GM20431 (cell line): ENCODE results near the gene CYTH3.
"Not testable (repeated sequence)": the region's sequence is repeated elsewhere in the genome, so short reads cannot be mapped to it uniquely, and the experiment has no call there.

Experiments
- in situ Hi-C: fragments of 300-500 bp; cut with MseI, MboI; formaldehyde crosslinking; loops from one replicate; pipeline ENCODE4 v1.15.0; 2020; ENCODE audit warnings: low sequenced_read_pairs; ENCODE audit not compliant: unreplicated experiment

Gene CYTH3

DNA sequence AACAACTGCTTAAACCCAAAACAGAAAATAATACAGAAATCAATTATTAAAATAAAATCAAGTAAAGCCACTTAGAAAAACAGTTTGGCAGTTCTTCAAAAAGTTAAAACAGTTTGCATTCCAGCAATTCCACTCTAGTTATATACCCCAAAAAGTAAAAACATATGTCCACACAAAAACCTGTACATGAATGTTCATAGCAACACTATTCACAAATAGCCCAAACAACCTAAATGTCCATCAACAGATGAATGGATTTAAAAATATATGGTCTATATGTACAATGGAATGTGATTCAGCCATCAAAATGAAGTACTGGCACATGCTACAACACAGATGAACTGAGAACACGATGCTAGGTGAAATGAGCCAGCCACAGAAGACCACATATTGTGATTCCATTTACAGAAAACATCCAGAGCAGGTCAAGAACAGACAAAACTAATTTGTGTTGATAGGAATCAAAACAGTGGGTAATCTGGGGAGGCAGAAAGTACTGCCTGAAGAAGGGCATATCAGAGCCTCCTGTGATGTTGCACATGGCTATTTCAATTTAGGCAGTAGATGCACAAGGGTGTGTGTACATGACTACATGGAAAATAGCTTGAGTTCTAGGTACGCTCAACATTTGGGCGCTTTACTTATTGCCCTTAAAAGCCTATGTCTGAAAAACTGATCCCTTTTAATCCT is 66.3 kb downstream of the CYTH3 start:
- in situ Hi-C loops, result no loop called here

DNA sequence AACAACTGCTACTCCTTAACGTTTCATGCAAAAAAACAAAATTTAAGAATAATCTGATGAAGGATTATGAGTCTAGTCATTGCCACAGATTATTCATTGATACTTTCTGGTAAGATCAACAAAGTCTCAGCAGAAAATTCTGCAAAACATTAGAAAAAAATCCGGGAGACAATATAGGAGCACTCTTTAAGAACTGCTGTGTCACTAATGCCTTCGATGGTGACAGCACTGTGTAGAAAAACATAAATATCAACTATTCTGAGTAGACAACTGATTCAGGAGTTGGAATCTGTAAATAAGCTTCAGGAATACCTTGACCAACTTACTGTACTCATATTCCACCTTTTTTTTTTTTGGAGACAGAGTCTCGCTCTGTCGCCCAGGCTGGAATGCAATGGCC is 69.0 kb downstream of the CYTH3 start:
- in situ Hi-C loops, result no loop called here

DNA sequence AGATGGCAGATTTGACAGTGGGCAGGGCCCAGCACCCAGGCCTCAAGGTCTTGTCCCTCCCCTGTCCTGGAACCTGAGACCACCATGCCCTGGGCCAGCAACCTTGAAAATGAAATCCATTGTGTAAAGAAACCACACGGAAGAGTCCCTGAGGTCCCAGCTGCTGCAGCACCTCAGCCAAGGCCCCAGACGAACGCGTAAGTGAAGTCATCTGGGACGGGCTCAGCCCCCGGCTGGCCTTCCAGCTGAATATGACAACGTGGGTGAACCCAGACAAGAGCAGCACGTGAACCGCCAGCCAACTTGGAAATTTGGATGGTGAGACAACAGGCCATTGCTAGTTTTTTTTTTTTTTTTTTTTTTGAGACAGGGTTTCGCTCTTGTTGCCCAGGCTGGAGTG is 70.3 kb downstream of the CYTH3 start:
- in situ Hi-C loops, result no loop called here

DNA sequence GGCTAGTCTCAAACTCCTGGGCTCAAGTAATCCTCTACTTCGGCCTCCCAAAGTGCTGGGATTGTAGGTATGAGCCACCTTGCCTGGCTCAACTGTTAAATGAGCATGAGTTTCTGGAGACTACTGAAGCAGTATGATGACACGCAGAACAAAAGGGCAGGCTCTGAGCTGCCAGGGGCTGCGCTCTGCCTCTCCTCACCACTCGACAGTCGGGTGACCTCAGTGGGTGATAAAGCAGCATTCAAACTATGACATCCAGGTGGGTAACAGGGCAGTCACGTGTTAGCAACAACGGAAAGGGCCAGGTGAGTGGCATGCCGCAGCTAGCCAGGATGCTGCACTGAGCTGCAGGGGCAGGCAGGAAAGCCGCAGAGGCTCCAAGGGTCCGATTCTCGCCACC is 71.5 kb downstream of the CYTH3 start:
- in situ Hi-C loops, result no loop called here

DNA sequence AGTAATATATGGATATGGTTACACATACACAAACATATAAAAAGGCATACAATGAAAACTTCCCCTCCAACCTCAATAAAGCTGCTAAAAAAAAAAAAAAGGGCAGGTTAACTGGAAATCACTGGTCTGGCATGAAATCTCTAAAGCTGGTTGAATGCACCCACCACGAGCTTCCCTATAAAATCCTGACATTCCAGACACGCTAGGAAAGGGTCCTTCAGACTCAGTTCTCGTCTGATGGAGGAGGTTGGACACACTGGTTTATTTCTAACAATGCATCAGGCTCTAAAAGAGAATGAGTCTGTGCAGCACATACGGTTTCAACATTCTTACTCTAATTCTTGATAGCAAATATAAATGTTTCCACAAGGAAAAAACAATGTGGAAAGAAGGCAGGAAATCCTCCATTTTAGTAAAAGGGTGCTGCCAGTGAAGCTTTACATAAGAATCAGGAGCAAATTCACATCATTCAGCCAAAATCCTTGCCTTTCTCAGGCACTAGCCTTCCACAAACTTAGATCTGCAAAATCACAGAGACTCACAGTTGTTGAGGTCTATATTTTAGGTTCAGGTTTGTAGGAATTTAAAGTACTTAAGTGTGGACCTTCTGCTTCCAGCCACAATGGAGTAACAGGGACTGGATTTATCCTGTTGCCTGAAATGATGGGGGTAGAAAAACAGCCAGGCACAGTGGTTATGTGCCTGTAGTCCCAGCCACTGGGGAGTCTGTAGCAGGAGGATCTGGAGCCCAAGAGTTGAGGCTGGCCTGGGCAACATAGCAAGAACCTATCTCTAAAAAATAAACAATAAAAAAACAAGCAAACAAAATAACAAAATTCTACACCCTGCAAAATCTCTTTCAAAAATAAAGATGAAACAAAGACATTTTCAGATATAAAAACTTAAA is 73.5 kb downstream of the CYTH3 start:
- in situ Hi-C loops, result no loop called here

DNA sequence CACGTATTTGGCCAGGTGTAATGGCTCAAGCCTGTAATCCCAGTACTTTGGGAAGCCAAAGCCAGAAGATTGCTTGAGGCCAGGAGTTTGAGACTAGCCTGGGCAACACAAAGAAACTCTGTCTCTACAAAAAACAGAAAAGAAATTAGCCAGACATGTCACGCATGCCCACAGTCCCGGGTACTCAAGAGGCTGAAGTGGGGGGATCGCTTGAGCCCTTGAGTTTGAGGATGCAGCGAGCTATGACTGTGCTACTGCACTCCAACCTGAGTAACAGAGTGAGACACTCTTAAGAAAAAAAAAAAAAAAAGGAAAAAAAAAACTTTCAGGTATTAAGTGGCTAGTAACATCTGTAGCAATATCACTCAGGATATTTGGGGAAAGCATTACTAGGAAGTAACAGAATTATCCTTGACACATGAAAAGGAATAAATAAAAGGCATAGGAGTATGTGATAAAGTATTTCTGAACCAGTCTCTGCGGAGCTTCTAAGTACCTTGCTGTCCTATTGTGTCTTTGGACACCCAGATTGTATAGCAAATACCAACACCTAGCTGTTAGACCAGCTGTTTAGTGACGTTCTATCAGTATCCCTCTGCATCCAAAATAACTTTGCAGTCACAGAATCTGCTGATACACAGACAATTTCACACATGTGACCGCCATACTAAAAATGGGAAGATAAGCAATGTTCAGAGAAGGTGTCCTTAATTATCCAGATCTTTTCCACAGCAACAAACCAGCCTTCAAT is 74.4 kb downstream of the CYTH3 start:
- in situ Hi-C loops, result no loop called here

DNA sequence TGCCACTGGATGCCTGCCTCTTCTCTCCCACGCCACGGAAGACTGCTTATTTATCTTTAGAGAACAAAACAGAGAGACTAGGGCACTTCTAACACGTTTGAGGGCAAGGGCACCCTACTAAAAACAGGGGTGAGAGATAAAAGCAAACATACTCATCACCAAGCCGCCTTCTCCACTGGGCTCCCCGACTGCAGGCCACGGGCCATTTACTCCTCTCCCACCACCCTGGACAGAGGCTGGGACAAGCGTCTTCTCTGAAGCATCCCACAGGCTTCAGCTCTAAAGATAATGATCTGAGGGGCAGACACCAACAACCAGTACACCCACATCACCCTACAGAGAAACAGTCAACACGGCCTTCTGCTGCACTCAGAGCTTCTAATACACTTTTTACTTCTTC is 78.7 kb downstream of the CYTH3 start:
- in situ Hi-C loops, result no loop called here

DNA sequence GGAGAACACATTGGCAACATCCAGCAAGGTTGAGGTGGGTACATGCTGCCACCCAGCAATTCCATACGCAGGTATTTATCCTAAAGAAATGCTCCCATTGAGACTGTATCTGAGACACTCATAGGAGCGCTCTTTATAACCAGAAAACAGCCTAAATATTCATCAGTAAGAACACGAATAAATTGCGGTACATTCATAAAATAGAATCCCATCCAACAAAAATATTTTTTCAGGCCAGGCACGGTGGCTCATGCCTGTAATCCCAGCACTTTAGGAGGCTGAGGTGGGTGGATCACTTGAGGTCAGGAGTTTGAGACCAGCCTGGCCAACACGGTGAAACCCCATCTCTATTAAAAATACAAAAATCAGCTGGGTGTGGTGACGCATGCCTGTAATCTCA is 81.9 kb downstream of the CYTH3 start:
- in situ Hi-C loops, result not testable (repeated sequence)

DNA sequence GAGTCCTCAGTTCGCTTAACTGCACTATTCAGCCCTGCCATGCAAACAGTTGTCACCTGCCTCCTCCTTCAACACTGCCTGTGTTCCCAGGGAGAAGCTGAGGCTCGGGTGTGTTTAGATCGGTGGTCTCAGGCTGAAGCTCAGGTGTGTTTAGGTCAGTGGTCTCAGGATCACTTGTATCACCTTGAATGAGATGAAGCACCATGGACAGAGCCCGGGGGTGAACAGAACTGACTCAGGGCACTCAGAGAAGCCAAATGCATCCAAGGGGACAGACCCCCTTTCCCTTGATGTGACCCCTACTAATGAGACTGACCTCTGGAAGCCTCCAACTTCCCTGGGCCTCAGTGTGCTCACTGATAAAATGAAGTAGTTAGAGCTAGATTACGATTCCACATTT is 84.0 kb downstream of the CYTH3 start:
- in situ Hi-C loops, result no loop called here

DNA sequence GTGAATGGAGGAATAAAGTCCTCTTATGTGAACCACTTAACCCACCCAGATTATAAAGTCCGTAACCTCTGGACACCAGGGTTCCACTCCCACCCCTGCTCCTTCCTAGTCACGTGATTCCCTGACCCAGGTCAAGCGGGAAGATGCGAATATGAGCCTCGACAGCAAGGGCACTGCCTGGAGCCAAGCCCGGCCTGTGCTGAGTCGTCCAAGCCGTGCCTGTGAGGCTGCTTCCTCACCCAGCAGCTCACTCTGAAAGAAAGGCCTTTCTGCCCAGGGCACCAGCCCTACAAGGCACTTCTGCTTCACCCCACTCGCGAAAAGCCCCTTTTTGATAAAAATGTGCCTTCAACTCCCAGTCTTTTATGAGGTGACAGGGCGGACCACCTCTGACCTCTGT is 85.8 kb downstream of the CYTH3 start:
- in situ Hi-C loops, result no loop called here

DNA sequence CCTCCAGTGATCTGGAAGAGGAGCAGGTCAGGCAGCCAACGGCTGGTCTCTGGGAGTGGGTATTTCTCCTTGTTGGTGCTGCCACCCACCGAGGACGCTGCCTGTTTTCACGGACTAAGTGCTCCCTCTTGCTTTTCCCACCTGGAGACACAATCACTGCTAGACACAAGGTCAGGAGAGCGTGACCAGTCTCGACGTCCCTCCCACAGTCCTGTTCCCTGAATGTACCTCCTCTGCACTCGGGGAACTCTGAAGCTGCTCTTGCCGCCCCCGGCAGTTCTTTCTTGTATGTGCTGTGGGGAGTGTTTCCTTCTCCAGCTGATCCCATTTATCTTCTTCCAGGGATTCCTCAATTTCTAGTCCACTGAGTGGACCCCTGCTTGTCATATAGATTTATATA is 89.4 kb downstream of the CYTH3 start:
- in situ Hi-C loops, result no loop called here

DNA sequence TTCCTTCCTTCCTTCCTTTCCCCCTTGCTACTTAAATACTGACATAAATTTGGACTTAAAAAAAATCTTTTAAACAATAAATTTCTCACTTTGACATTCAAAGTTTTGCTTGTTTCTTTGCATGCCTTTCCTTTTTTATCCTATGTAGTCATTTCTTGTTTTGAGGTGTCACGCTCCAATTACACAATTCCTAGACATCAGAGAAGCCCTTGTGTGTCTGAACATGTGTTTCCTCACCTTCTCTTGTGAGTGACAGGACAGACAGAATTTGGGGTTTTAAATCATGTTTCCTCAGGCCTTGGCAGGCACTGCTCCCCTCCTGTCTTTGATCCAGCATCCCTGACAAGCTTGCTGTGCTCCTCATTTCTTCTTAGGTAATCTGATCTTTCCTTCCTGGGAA is 91.3 kb downstream of the CYTH3 start:
- in situ Hi-C loops, result no loop called here

DNA sequence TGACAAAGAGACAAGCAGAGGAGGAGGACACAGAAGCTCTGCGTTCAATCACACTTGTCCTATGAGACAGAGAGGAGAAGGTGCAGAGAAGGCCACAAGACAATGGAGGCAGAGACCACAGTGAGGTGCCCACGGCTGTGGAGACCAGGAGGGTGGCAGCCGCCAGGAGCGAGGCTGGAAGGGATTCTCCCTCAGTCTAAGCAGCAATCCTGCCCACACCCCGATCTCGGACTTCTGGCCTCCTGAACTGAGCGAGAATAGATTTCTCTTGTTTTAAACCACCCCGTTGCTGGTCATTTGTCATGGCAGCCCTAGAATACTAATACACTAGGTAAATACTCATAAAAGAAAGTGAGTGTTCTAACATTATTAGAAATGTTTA is 92.1 kb downstream of the CYTH3 start:
- in situ Hi-C loops, result no loop called here

DNA sequence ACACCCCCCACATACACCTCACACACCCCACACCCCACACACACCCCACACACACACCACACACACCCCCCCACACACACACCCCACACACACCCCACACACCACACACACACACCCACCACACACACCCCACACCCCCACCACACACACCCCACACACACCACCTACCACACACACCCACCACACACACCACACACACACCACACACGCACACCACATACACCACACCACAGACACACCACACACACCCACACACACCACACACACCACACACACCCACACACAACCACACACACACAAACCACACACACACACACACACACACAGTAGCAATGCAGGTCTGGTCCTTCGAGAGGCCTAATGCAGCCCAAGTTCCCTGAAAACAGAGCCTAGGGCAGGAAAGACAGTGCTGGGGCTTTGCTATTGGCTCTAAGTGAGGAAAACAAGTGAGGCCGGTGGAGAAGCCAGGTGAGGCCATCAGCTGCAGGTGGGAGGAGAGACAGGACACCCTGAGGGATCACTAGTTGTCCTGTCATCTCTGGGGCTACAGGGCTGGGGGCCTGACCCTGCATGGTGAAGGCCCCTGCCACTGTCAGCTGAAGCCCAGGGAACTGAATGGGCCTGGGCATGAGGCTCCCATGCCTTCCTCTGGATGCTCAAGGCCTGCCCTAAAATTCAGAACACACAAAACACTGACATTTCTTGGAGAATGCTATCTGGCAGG is 92.6 kb downstream of the CYTH3 start:
- in situ Hi-C loops, result no loop called here

DNA sequence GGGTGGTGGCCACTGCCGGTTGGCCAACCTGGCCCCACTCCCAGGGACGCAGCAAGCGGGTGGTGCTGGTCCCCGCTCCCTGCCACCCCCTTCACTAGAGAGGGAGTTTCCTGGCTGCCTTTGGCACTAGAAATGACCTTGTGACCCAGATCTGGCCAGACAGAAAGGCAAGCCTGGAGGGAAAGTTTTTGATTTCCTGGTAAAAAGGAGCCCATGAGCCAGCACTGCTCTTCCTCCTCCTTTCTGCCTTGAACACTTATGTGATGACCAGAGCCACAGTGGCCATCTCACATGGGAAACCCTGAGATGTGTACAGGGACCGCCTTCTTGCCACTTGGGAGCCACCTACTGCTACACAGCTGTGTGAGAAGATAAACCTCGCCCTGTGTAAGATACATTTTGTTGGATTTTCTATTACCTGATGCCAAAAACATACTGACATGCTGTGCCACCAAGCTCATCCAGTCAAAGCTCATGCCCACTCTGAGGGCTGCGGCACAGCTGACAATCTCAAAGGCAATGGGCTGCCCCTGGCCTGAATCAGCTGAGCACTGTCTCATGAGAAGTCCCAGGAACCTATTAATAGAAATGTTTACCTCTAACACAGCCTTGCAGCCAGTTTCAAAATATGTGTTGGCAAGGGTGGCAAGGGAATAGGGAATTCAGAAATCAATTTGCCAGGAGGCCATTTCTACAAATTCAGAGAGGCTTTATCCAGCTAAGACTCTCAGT is 94.0 kb downstream of the CYTH3 start:
- in situ Hi-C loops, result no loop called here

DNA sequence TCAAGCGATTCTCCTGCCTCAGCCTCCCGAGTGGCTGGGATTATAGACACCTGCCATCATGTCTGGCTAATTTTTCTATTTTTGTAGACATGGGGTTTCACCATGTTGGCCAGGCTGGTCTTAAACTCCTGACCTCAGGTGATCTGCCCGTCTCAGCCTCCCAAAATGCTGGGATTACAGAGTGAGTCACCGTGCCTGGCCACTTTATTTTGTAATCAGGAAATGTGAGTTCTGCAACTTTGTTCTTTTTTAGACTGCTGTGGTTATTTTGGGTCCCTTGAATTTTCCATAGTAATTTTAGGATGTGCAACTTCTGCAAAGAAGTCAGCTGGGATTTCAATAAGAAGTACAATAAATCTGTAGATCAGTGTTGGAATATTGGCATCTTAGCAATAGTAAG is 96.8 kb downstream of the CYTH3 start:
- in situ Hi-C loops, result no loop called here

DNA sequence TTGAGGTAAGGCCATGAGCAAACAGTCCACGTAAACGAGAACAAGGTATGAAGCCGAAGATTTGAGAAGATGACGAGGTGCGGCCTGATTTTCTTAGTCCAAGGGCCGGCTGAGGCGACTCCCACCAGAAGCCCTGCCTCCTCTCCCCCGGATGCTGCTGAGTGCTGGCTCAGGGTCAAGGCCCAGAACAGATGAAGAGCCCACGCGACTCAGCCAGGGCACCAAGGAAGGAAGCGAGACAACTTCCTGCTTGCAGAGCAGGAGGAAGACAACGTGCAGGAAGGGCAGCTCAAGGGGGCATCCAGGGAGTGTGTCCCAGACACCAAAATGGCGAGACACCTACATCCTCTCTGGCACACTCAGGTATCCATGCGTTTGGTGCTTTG is 99.5 kb downstream of the CYTH3 start:
- in situ Hi-C loops, result no loop called here

DNA sequence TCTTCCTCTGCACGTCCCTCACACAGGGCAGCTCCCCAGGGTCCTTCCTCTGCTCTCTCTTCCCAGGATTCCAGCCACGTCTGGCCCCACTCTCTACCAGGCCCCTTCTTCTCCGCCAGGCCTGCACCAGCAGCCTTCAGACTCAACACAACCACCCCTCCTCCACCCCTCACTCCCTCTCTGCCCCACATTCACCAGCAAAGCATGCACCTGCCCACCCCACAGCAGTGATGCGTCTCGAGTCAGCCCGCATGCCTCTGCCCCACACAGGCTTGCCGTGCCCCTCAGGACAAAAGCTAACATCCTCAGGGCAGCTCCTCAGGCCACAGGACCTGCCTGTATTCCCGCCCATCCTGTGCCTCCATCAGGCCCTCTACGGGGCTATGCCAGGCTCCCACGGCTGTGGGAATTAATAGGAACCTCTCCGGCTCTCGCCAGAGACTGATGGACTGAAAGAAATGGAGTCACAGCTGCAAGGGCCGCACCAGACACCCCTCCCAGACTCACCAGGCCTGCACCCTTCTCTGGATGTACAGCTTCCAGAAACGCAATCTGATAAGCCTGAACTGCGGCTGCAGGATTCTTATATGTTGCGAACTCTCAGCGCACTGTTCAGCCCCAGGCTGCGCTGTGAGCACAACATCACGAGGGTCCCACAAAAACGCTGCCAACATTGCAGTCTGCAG is 100.1 kb downstream of the CYTH3 start:
- in situ Hi-C loops, result no loop called here

DNA sequence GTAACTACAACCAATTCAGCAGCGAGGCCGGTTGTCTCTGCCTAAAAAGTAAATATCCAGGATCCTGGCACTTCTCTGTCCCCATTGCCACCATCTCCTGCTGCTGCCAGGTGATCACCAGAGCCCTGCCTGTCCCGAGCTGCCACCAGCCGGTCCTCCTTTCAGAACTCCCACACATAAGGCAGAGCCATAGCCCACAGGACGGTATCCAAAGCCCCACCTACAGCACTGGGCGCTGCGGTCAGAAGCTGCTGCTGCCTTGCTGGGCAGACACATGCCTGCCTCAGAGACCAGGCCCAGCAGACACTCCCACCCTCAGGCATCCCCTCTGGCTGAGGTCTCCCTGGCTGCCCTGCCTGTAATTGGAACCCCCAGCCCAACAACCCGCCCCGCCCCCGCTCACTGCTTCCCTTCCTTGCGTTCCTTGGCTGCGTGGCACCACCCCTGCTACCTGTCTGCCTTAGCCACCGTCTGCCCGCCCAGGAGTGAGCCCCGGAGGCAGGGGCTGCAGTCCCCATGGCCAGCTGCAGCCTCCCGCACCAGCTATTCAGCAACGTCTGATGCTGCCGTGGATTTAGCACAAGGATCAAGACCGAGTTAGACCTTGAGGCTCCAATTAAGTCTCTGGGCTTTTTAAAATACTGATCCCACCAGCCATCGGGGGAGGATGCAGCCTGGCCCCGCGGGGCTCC is 100.7 kb downstream of the CYTH3 start:
- in situ Hi-C loops, result no loop called here
